ENCODE measurements around the gene SPN. TPM values are rescaled to one million over a fixed set of nuclear protein-coding genes. Genes with fewer than 3 reads are reported as not detected.
"Not testable (repeated sequence)": the region's sequence is repeated elsewhere in the genome, so short reads cannot be mapped to it uniquely, and the experiment has no call there.

SPN gene
- polyA plus RNA-seq (2011; rRNA removed) (not detected in 2 replicates), polyA plus RNA-seq (2017; fragmentation: RNase III; extraction: RNeasy Plus Mini Kit Qiagen cat#74134 plus additional on column Dnase treatment) (0.03 TPM in 2 of 3 replicates, not detected in the other), polyA minus RNA-seq (2011; rRNA and poly(A)+ RNA removed) (not detected in 2 replicates)
- polyA plus RNA-seq (2012; cell fraction: cytosol; rRNA removed) = 0.01 TPM in 1 of 2 replicates, not detected in the other
- polyA plus RNA-seq (2012; cell fraction: nucleus; rRNA removed) = 0.02 TPM in 1 of 2 replicates, not detected in the other

GRCh38 chr16:29663016-29663806 lies at the start of gene SPN:
TSS of gene SPN (plus strand) at chr16:29663247. CDS start at chr16:29663729, 482 bp downstream.
- no peak for ATAC-seq
- 83% methylated on average over 14 of the region's 18 CpGs for whole genome bisulfite sequencing (ENCODE audit: missing lambda C conversion rate)
- H3K4me3 ChIP-seq = no peak within 1 kb of the TSS
- DNase-seq (ENCODE audit: low read depth in 1 of 2, low spot score in 1 of 2) = no peak
- POLR2A ChIA-PET = no interaction called here
- CTCF ChIA-PET = no interaction called here
- FAIRE-seq = no peak
- H3K9me3 ChIP-seq = no peaks in the 10 kb centered on the region
- H3K27ac ChIP-seq = no peak within 1 kb of the TSS
- H3K4me1 ChIP-seq = no peaks in the 10 kb centered on the region
- H3K4me2 ChIP-seq = no peak within 1 kb of the TSS
- no peak for TF ChIP-seq CHD4 (IDR thresholded peaks at IDR 0.05; ENCODE audit: borderline replicate concordance)
- TF ChIP-seq KDM1A (IDR thresholded peaks at IDR 0.05; ENCODE audit: low read depth) = no peak
- no peak for TF ChIP-seq BCL3 (IDR thresholded peaks at IDR 0.05)
- no peak for TF ChIP-seq CHD2 (IDR thresholded peaks at IDR 0.05; ENCODE audit: low read length, partially characterized antibody)
- TF ChIP-seq HES2 (IDR thresholded peaks at IDR 0.05) = no peak
- no peak for TF ChIP-seq ZFP36 (IDR thresholded peaks at IDR 0.05; ENCODE audit: borderline replicate concordance, partially characterized antibody)
- no peak for TF ChIP-seq POLR2A (IDR thresholded peaks at IDR 0.05; ENCODE audit: low read length)
- TF ChIP-seq HOXB5 (CRISPR knock-in tag; IDR thresholded peaks at IDR 0.05) = no peak
- TF ChIP-seq SREBF2 (IDR thresholded peaks at IDR 0.05) = no peak
- TF ChIP-seq JUN (IDR thresholded peaks at IDR 0.05) = no peak

GRCh38 chr16:29613307-29614057 lies 49.6 kb upstream of the SPN start:
- WGBS (ENCODE audit: missing lambda C conversion rate) = 0% methylated on average over 16 of the region's 100 CpGs
- FAIRE-seq, POLR2A ChIA-PET, H3K9me3 ChIP-seq, CTCF ChIA-PET: not testable (repeated sequence)
- Histone ChIP-seq H3K4me1 (peaks cover 17% of the 10 kb centered on the region), H3K4me2 (peak overlapping the region; percentile 91), H3K4me3 (peak overlapping the region; percentile 99), H3K27ac (peak overlapping the region; percentile 89 to 92)
- DNase-seq (ENCODE audit: low read depth in 1 of 2, low spot score in 1 of 2) (peak; percentile 25 to 91), ATAC-seq (peak; percentile 49 to 67)
- TF ChIP-seq JUN (IDR thresholded peaks at IDR 0.05) (peak; percentile 61 to 93; a peak in 3 of 5 replicates), KDM5A (IDR thresholded peaks at IDR 0.05) (0 out of 2 replicates have a peak, but pooled peaks have one; percentile 20), E2F6 (IDR thresholded peaks at IDR 0.05; ENCODE audit: borderline replicate concordance, low read depth) (peak; percentile 97), POLR2A (IDR thresholded peaks at IDR 0.05; ENCODE audit: low read length) (peak; percentile 97), ZSCAN20 (CRISPR knock-in tag; IDR thresholded peaks at IDR 0.05) (peak; percentile 91), RNF2 (IDR thresholded peaks at IDR 0.05; ENCODE audit: borderline replicate concordance, low read depth) (peak; percentile 87; the same call in 1 of the 2 replicates), HOXB5 (CRISPR knock-in tag; IDR thresholded peaks at IDR 0.05) (peak; percentile 96), MYC (IDR thresholded peaks at IDR 0.05; ENCODE audit: borderline replicate concordance, low read length) (peak; percentile 53; the same call in 1 of the 2 replicates), ZNF302 (CRISPR knock-in tag; IDR thresholded peaks at IDR 0.05) (peak; percentile 91), EHF (CRISPR knock-in tag; IDR thresholded peaks at IDR 0.05) (peak; percentile 89), MAX (IDR thresholded peaks at IDR 0.05) (peak; percentile 98), BHLHE40 (IDR thresholded peaks at IDR 0.05; ENCODE audit: low read depth, low read length) (peak; percentile 58; the same call in 1 of the 2 replicates), GATA3 (IDR thresholded peaks at IDR 0.05; ENCODE audit: borderline replicate concordance) (peak; percentile 28; the same call in 1 of the 2 replicates), HEYL (CRISPR knock-in tag; IDR thresholded peaks at IDR 0.05) (peak; percentile 77; the same call in 1 of the 2 replicates), ATOH8 (CRISPR knock-in tag; IDR thresholded peaks at IDR 0.05; ENCODE audit: low read depth) (peak; percentile 93), HOXB13 (CRISPR knock-in tag; IDR thresholded peaks at IDR 0.05; ENCODE audit: low read depth) (peak; percentile 91), BCL3 (IDR thresholded peaks at IDR 0.05) (peak; percentile 93), PBX3 (IDR thresholded peaks at IDR 0.05) (0 out of 2 replicates have a peak, but pooled peaks have one; percentile 34), PHF8 (IDR thresholded peaks at IDR 0.05; ENCODE audit: borderline replicate concordance, low read depth) (peak; percentile 72; the same call in 1 of the 2 replicates)

All from A549 (cell line).